Skeletal muscle tissue (tissue), 4 donors: Measurements from ENCODE around the gene SLC66A2. TPM values are rescaled to one million over a fixed set of nuclear protein-coding genes. Genes with fewer than 3 reads are reported as not detected.

Experiments
- H3K27ac ChIP-seq: one replicate; pipeline ENCODE4 v1.7.0; 2013; ENCODE audit warnings: mild to moderate bottlenecking, low read depth, low read length, inconsistent platforms
- H3K27me3 ChIP-seq, 3 donors: one replicate each; pipeline ENCODE4 v1.7.0; 2013; ENCODE audit warnings: low read length in 3 of 3; ENCODE audit not compliant: control insufficient read depth in 3 of 3, insufficient read depth in 3 of 3
- H3K36me3 ChIP-seq, 3 donors: one replicate each; pipeline ENCODE4 v1.7.0; 2013; ENCODE audit warnings: low read length in 3 of 3; ENCODE audit not compliant: control insufficient read depth in 3 of 3, insufficient read depth in 3 of 3
- H3K4me1 ChIP-seq, 3 donors: one replicate each; pipeline ENCODE4 v1.7.0; 2013; ENCODE audit warnings: low read length in 3 of 3, mild to moderate bottlenecking in 3 of 3; ENCODE audit not compliant: control insufficient read depth in 3 of 3, insufficient read depth in 3 of 3
- H3K4me3 ChIP-seq, 3 donors: one replicate each; pipeline ENCODE4 v1.7.0; 2013; ENCODE audit warnings: low read length in 3 of 3
- H3K9ac ChIP-seq, 3 donors: one replicate each; pipeline ENCODE4 v1.7.0; 2013; ENCODE audit warnings: low read length in 3 of 3, mild to moderate bottlenecking in 3 of 3, moderate library complexity in 2 of 3, low read depth in 1 of 3
- H3K9me3 ChIP-seq, 3 donors: one replicate each; pipeline ENCODE4 v1.7.0; 2013; ENCODE audit warnings: low read length in 3 of 3; ENCODE audit not compliant: control insufficient read depth in 3 of 3
- total RNA-seq: library from RNA; depleted of rRNA; stranded (reverse); fragments of >200 nt; gene quantifications from one replicate; pipeline ENCODE4 v1.2.3, GENCODE V29; 2014
- donor health status: Osteomylitis.

Gene SLC66A2
- total RNA-seq, 1 donor from 2014 or later, result 20.4 TPM

DNA sequence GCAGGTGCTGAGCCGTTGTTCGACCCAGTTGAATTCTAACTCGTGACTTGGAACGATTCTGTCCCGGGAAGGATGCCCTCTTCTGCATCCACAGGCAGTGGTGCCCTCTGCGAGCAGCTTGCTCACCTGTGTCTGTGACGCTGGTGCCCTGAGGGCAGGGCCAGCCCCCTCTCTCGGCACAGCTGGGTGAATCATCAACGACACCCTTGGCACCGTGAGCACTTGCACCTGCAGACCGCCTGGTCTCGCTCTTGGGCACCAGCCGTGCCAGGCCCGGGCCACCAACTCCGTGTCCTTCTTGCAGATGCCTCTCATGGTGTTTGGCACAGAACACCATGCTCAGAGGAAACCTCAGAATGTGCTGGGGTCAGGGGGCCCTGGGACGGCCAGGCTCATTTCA lies 75.0 kb downstream of the SLC66A2 start:
- Histone ChIP-seq H3K9ac (no peak overlapping the region), H3K4me3 (no peak overlapping the region), H3K27ac (no peak overlapping the region), H3K36me3 (no peaks in the 10 kb centered on the region), H3K9me3 (peaks cover 0 to 2% (median 0%) of the 10 kb centered on the region in 3 donors), H3K4me1 (peaks cover 2 to 15% (median 13%) of the 10 kb centered on the region in 3 donors), H3K27me3 (peaks cover 25 to 43% (median 41%) of the 10 kb centered on the region in 3 donors)

DNA sequence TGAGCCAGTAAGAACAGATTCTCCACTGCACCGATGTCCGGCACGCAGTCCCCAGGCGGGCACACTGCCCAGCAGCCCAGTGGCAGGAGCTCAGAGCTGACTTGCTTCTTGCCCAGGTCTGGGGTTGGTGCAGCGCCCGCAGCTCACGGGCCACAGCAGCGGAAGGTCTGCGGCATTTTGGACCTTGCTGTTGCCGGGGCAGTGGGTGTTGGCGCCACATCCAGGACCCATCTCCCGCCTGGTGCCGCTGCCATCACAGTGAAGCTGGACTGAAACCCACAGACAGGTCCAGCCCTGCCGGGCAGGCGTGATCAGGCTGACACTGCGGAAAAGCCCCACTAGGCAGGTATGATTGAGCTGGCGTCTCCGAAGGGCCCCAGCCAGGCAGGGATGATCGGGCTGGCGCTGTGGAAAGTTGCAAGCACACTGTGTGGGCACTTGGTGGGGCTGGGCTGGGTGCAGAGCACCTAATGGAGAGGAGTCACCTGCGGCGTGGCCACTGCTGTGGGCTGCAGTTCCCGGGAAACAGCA lies 75.5 kb downstream of the SLC66A2 start:
- peaks cover 5 to 15% (median 13%) of the 10 kb centered on the region in 3 donors for H3K4me1 ChIP-seq
- peaks cover 30 to 48% (median 41%) of the 10 kb centered on the region in 3 donors for H3K27me3 ChIP-seq
- H3K9me3 ChIP-seq, result peaks cover 0 to 2% (median 0%) of the 10 kb centered on the region in 3 donors
- no peak overlapping the region for H3K9ac ChIP-seq
- no peak overlapping the region for H3K27ac ChIP-seq
- H3K4me3 ChIP-seq, result no peak overlapping the region
- no peaks in the 10 kb centered on the region for H3K36me3 ChIP-seq

DNA sequence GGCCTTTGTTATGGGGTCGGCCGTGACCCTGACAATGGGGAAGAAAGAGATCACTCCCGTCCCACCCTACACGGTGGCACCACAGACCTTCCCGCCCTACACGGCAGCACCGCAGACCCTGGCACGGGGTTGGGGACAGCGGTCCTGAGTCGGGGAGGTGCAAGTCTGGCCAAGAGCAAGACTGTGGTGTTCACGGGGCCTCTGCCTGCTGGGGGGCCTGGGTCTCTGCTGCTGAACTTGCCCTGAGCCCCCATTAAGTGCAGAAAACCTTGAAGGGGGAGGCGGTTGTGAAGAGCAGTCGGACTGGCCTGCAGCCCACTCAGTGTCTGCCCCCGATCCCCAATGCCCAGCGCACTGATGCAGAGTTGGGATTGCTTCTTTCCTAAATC lies 75.9 kb downstream of the SLC66A2 start:
- H3K27ac ChIP-seq, result no peak overlapping the region
- H3K9ac ChIP-seq, result no peak overlapping the region
- H3K4me1 ChIP-seq, result peaks cover 9 to 15% (median 13%) of the 10 kb centered on the region in 3 donors
- no peaks in the 10 kb centered on the region for H3K36me3 ChIP-seq
- peaks cover 35 to 53% (median 41%) of the 10 kb centered on the region in 3 donors for H3K27me3 ChIP-seq
- H3K4me3 ChIP-seq, result no peak overlapping the region
- peaks cover 0 to 2% (median 0%) of the 10 kb centered on the region in 3 donors for H3K9me3 ChIP-seq

DNA sequence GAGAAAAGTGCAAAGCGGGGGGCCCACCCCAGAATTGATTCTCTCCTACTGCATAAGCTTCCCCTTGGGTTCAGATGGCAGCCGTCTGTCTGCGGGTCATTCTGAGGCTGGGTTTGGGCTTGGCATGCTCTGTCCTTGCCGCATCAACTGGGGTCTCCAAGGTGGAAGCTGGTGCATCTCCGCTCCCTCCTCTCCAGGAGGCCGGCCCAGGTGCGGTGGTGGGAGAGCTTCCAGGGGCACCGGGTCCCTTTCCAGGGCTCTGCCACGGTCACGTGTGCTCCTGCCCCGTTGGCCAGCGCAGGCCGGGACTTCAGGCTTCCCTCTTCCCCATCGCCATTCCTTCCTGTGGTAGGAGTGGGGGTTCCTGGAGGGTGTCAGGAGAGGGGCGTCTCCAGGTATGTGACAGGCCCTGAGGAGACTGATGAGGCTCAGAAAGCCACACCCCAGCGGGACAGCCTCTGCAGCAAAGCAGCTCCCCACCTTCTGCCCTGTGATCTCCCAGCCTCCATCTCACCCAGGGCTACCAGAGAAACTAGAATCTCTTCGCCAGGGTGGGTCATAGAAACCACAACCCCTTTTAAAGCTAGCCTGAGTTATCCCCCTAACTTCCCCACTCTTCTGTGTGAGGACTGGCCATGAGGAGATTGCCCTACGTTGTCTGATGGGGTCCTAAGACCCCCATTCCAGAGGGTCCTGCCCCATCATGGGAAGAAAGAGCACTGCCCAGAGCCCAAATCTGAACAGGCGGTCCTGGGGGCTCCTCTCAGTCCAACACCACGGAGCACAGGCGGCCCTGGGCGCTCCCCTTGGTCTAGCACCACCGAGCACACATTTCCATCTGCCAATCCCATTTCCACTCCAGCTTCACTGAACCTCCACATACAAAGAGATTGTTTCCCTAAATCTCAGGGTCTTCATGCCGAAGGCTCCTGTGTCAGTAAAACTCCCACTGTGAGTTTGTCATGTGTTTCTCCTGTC lies 76.6 kb downstream of the SLC66A2 start:
- peaks cover 40 to 59% (median 43%) of the 10 kb centered on the region in 3 donors for H3K27me3 ChIP-seq

DNA sequence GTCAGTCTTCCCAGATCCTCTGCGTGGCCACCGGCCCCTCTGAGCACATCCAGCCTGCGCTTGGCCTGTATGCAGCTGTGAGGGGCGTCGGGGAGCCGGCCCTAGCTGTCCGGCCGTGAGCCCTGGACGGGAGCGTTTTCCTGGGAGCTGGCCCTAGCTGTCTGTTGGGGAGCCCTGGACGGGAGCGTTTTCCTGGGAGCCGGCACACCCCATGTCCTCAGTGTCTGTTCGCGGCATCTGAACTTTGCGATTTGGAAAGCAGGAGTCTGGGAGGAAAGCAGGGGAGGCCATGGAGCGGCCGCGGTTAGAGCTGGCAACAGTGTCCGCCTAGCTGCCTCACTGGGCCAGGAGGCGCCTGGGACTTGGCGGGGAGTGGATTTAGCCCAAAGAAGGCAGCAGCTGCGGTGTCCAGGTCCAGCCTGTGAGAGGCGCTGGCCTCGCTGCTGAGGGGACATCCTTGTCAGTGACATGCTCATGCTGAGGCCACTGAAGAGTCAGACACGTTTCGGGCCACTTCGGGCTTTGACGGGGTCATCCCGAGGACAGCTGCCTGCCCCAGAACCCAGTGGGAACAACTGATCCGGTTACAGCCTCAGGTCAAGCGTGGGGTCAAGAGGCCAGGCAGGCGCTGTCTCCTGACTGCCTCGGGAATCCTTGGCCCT lies 77.9 kb downstream of the SLC66A2 start:
- peaks cover 38 to 56% (median 48%) of the 10 kb centered on the region in 3 donors for H3K27me3 ChIP-seq
- H3K27ac ChIP-seq, result no peak overlapping the region
- peaks cover 9 to 15% (median 13%) of the 10 kb centered on the region in 3 donors for H3K4me1 ChIP-seq
- H3K36me3 ChIP-seq, result no peaks in the 10 kb centered on the region
- peak overlapping the region in 1 of 3 donors; percentile 22 for H3K4me3 ChIP-seq
- H3K9me3 ChIP-seq, result no peaks in the 10 kb centered on the region
- H3K9ac ChIP-seq, result peak overlapping the region in 1 of 3 donors; percentile 45

More for the DNA sequence above, 76.6 kb downstream of the SLC66A2 start:
- H3K9me3 ChIP-seq, result peaks cover 0 to 2% (median 0%) of the 10 kb centered on the region in 3 donors
- no peak overlapping the region for H3K9ac ChIP-seq
- H3K4me3 ChIP-seq, result no peak overlapping the region
- no peaks in the 10 kb centered on the region for H3K36me3 ChIP-seq
- no peak overlapping the region for H3K27ac ChIP-seq
- peaks cover 9 to 15% (median 13%) of the 10 kb centered on the region in 3 donors for H3K4me1 ChIP-seq

DNA sequence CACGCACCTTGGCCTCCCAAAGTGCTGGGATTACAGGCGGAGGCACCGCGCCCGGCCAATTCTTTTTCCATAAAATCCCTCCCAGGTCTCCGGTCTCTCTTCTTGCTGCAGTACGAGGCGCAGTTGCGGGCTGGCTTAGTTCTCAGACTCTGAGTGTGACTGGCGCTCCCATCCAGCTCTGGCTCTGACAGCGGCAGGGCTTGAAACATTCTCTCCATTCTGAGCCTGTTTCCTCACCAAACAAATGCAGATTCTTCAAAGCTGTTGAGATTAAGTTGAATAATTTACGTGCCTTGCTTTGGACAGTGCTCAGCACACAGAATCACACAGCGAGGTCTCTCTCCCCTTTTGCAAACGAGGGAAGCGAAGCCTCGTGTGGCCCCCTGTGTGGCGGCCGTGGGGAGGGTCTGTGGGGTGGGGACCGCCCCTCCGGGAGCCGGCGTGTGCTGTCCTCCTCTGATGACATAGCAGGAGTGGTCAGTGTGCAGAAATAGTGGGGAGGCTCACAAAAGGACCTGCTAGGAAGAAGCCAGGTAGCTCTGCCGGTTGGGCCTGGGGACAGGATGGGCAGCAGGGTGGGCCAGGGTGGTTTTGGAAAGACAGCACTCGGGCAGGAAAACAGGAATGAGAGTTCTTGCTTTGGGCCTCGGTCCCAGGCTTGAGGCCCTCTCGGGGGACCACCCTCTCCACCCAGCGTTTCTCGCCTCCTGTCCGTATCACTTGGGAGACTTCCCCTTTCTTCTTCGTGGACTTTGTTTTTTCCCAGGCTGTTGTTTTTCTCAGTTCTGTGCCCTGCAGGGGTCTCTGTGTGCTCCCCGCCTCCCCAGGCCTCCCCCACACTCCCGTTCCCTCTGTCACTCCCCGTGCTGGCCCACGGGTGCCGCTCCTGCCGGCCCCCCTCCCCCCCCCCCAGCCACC lies 78.7 kb downstream of the SLC66A2 start:
- H3K4me3 ChIP-seq, result no peak overlapping the region
- peaks cover 9 to 12% (median 10%) of the 10 kb centered on the region in 3 donors for H3K4me1 ChIP-seq

DNA sequence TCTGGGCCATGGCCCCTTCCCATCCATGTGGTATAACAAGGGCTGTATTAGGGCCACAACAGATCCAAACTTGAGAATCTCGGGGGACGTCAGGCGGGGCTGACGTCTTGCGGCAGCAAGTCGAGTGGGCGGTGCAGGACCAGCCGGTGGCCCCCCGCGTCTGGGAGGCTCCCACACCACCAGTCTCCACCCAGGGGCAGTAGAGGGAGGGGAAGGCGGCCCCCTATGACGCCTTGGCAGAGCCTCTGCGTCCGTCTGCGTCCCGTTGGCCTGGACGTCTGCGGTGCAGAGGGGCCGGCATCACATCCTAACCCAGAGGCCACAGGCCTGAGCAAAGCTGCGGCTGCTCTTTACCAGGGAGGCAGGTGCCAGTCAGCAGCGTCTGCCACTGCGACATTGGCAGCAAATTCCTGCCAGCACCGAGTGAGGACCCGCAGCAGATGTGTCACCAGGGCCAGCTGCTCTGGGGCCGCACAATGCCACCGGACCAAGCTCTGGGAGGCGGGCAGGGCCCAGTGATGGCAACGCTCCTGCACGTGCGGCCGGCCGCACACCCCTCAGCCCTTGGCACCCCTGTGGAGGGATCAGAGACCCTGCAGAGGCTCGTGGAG lies 79.9 kb downstream of the SLC66A2 start:
- Histone ChIP-seq H3K9me3 (no peaks in the 10 kb centered on the region), H3K4me3 (no peak overlapping the region), H3K9ac (no peak overlapping the region), H3K27ac (no peak overlapping the region), H3K27me3 (peaks cover 29 to 52% (median 47%) of the 10 kb centered on the region in 3 donors), H3K4me1 (peaks cover 3 to 6% (median 4%) of the 10 kb centered on the region in 3 donors), H3K36me3 (no peaks in the 10 kb centered on the region)

More for the DNA sequence above, 78.7 kb downstream of the SLC66A2 start:
- H3K9me3 ChIP-seq, result no peaks in the 10 kb centered on the region
- no peak overlapping the region for H3K9ac ChIP-seq
- no peak overlapping the region for H3K27ac ChIP-seq
- no peaks in the 10 kb centered on the region for H3K36me3 ChIP-seq
- peaks cover 35 to 56% (median 49%) of the 10 kb centered on the region in 3 donors for H3K27me3 ChIP-seq

DNA sequence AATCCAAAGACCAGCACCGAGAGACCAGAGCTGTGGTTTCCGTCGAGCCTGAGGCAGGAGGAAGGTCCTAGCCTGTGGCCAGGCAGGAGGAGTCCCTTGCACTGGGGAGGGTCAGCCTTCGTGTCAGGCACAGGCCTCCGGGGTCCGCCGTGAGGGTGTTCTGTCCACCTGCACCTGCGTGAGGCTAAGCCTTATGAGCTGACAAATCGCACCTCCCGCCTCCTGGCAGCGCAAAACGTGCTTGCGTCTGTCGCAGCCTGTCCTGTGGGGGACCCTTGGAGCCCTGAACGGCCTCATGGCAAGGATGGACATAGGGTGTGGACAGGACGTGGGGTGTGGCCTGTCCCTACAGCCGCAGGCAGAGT lies 80.4 kb downstream of the SLC66A2 start:
- peaks cover 25 to 46% (median 41%) of the 10 kb centered on the region in 3 donors for H3K27me3 ChIP-seq
- peaks cover 3 to 6% (median 4%) of the 10 kb centered on the region in 3 donors for H3K4me1 ChIP-seq
- no peak overlapping the region for H3K9ac ChIP-seq
- H3K4me3 ChIP-seq, result no peak overlapping the region
- no peaks in the 10 kb centered on the region for H3K9me3 ChIP-seq
- no peaks in the 10 kb centered on the region for H3K36me3 ChIP-seq
- no peak overlapping the region for H3K27ac ChIP-seq
